ENCODE results near the gene U2AF2. TPM values are rescaled to one million over a fixed set of nuclear protein-coding genes. Genes with fewer than 3 reads are reported as not detected.

U2AF2 gene
- total RNA-seq, 1 experiment from 2014 or later: 321 TPM

- Histone ChIP-seq H4K8ac (replicated peaks; ENCODE audit: insufficient read length, low read depth, low read length) (no peak overlapping the region), H3K4me1 (ENCODE audit: insufficient read depth, low read length) (no peaks in the 10 kb centered on the region), H4K91ac (ENCODE audit: insufficient read length, low read depth, low read length) (no peak overlapping the region), H2BK20ac (ENCODE audit: low read depth, low read length, poor library complexity, severe bottlenecking) (no peak overlapping the region), H3K9ac (ENCODE audit: extremely low read depth, insufficient read length, low read length) (no peak overlapping the region), H3K27me3 (ENCODE audit: insufficient read depth, low read length) (no peaks in the 10 kb centered on the region), H2BK120ac (ENCODE audit: low read depth, low read length, poor library complexity, severe bottlenecking) (no peak overlapping the region), H2BK15ac (ENCODE audit: low read depth, low read length) (no peak overlapping the region), H3K79me2 (ENCODE audit: insufficient read depth, low read length) (no peaks in the 10 kb centered on the region), H4K5ac (ENCODE audit: insufficient read length, low read depth, low read length) (no peak overlapping the region), H3T11ph (ENCODE audit: low read length) (no peak overlapping the region), H3K4me2 (ENCODE audit: insufficient read depth, insufficient read length, low read length) (no peak overlapping the region), H3K56ac (ENCODE audit: insufficient read length, low read depth, low read length) (no peak overlapping the region), H3K14ac (ENCODE audit: insufficient read depth, low read length) (no peak overlapping the region), H2AK5ac (ENCODE audit: insufficient read length, low read length) (no peak overlapping the region), H3K27ac (ENCODE audit: insufficient read length, low read depth, low read length) (no peak overlapping the region), H3K9me3 (ENCODE audit: control insufficient read depth, low read depth, low read length) (no peaks in the 10 kb centered on the region), H3K79me1 (ENCODE audit: insufficient read depth, low read depth, low read length, poor library complexity, severe bottlenecking) (no peaks in the 10 kb centered on the region), H2BK5ac (ENCODE audit: insufficient read length, low read length) (no peak overlapping the region), H3K23me2 (ENCODE audit: insufficient read length, low read depth, low read length, poor library complexity, severe bottlenecking) (no peaks in the 10 kb centered on the region), H4K20me1 (ENCODE audit: control insufficient read depth, insufficient read depth, insufficient read length) (no peaks in the 10 kb centered on the region), H2AFZ (ENCODE audit: low read length) (no peak overlapping the region), H3K18ac (ENCODE audit: insufficient read length, low read depth, low read length) (no peak overlapping the region), H3K23ac (ENCODE audit: insufficient read length, low read depth, low read length) (no peak overlapping the region), H2BK12ac (ENCODE audit: insufficient read length, low read depth, low read length) (no peak overlapping the region), H3K4ac (ENCODE audit: low read depth, low read length) (no peak overlapping the region)
- H3K36me3 Mint-ChIP-seq (ENCODE audit: insufficient read depth in 1 of 3, low read depth in 3 of 3): peaks cover 24 to 63% (median 54%) of the 10 kb centered on the region in 3 experiments
- peak overlapping the region in 1 of 3 experiments; percentile 22; a peak in 1 of 7 replicates for H3K27ac Mint-ChIP-seq
- no peaks in the 10 kb centered on the region for H3K27me3 Mint-ChIP-seq (ENCODE audit: low read depth)
- TF ChIP-seq CTCF (conservative IDR thresholded peaks at IDR 0.05): no peak
- no peaks in the 10 kb centered on the region; a peak in 1 of 5 replicates for H3K9me3 Mint-ChIP-seq
- DNase-seq: no peak
- H3K4me1 Mint-ChIP-seq: no peaks in the 10 kb centered on the region
- no peak overlapping the region for H3K4me3 Mint-ChIP-seq
- WGBS (ENCODE audit: extremely low coverage, insufficient read length, low lambda C conversion rate): no CpG with 5 or more reads among the region's 25 CpGs
Measured at GRCh38 chr19:55690109-55690768, 35.4 kb downstream of the U2AF2 start.
